HG03558 (cell line): ENCODE data around the gene MCC.

Source experiments
- ATAC-seq: cut with Tn5 transposase; IDR thresholded peaks from one replicate; pipeline ENCODE4 v1.9.1; 2021; ENCODE audit warnings: moderate number of reproducible peaks; ENCODE audit not compliant: unreplicated experiment; ENCODE audit errors: extremely low read depth

Gene MCC

DNA sequence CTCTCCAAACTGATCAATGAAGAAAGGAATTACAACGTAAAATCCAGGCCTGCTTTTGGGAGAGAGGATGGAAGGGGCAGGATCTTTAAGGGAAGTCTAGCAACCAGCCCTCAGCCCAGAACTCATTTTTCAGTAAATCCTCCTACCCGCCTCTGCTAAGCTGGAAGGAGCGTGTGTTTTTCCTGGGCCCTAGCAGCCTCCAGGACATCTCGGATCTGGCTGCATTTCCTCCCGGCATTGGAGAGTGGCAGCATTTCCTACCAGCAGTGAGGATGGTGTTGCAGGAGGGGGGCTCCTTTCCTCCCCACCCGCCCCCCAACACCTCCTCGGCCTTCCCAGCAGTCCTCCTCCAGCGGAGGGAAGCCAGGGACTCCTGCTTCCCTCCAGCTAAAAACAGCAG lies 457.1 kb downstream of the MCC start:
- ATAC-seq = no peak

DNA sequence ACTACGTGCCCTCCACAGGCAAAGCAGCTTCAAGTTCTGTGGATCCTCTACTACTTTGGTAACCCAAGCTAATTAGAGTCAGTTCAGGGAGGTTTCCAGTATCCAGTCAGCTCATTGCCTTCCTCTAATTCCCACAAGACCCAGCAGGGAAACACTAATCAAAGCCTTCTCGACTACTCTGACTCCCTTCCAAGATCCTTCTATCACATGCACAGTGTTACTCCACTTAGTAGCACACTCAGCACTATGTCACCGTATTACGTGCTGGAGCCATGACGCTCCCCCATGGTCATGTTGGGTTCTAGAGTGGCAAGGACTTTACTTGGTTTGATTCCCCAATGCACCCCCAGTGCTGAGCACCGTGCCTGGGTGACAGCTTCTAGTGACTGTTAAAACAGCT lies 458.6 kb downstream of the MCC start:
- ATAC-seq = no peak

DNA sequence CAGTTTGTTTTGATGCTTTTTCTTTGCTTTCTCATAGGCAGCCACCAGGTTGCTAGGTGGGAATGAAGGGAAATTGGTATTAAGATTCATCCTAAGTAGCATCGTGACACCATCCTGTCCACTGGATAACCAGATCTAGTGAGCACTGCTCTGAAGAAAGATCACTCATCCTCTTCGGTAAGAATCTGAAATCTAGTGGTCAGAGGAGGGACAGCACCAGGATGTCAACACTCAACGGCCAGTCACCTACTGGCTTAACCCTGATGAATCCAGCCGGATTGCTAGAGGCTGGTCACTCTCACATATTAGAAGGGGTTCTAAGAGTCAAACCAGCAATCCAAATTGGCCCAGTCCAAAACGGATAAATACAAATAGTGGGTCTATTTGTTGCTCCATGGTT lies 460.8 kb downstream of the MCC start:
- no peak for ATAC-seq

DNA sequence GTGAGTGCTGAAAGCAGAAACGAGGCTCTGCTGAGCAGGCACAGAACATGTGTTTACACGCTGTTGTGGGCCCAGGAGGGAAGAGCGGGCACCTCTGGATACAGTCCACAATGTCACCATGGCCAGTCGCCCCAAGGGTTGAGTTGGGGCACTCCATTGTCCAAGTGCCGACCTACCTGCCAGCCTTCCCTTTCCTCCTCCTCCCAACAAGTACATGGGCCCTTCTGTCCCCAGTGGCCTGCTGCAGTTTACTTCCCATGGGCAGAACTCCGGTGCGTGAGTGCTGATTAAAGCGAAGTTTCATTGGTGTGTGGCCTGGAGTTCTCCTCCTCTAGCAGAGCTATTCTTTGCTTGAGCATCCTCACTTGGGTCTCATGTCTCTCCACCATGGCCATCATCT lies 461.2 kb downstream of the MCC start:
- no peak for ATAC-seq

DNA sequence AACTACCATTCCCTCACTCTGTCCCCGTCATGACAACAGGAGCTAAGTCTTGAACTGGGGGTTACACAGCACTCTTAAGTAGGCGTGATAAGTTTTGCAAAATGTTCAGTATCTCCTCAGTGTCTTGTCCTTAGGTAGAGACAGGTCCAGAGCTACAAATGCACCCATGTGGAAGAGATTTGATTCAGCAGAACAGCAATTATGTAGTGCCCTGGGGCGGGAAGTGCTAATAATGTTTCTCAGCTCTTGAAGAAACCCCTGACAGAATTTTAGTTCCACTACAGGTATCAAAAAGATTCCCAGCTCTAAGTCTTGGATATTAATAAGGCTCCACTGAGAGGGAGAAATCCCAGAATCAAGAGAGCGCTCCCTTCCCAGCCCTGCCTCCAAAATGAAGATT lies 462.0 kb downstream of the MCC start:
- no peak for ATAC-seq

DNA sequence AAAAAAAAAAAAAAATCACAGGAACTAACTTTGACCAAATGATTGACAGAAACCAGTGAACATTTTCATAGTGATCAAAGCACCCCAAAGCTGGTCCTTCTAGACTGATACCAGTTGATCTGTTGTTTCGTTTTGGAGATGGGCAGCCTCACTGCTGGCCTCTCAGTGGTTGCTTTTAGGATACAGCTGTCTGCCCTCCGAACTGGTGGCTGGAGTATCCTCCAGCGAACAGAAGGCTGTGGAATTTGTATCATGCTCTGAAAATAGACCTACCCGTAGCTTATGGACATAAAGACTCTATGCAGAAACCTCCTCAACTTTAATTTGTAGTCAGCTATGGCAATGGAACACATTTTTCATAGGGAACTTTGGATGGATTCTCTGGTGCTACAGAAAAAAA lies 462.7 kb downstream of the MCC start:
- ATAC-seq = no peak

DNA sequence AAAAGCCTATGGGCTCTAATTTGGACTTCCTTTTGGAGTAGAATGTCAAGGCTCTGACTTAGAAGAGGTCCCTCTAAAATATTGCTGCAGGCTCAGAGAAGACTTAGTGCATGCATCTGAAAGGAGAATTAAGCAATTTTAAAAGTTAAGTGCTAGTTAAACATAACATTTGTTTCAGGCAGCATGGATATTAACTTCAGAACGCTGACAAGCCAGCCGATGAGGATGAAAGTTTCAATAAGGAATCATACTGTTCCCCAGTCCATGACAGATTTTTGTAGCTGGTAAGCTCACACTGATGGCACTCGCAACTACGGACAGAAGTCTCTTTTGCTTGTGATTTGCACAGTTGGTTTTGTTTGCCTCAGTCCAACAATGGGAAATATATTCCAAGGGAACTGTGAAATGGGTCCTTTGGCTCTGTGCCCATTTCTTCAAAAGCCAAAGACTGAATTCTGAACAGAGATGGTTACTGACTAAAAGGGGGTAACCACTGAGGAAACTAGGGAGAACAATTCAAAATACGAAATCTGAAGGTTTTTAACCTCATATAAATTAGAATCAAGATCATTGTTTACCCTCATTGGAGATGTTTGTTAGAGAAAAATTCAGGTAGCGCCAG lies 464.1 kb downstream of the MCC start:
- ATAC-seq = no peak

DNA sequence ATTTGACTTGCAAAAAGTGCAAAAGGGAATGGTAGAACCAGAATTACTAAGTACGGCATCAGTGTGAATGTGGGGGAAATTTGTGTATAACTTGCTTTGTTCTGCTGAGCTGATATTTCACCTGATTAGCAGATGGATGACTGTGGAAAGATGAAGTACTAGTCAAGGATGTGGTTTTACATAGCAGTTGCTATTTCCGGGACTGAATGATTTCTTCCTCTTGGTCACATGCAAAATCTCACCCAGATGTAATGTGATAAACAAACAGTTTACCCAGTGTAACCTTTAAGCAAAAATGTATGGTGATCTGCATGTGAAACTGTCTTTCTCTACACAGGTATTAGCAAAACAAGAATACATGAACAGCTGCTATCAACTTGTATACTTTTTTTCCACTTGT lies 465.6 kb downstream of the MCC start:
- ATAC-seq = peak; percentile 66

DNA sequence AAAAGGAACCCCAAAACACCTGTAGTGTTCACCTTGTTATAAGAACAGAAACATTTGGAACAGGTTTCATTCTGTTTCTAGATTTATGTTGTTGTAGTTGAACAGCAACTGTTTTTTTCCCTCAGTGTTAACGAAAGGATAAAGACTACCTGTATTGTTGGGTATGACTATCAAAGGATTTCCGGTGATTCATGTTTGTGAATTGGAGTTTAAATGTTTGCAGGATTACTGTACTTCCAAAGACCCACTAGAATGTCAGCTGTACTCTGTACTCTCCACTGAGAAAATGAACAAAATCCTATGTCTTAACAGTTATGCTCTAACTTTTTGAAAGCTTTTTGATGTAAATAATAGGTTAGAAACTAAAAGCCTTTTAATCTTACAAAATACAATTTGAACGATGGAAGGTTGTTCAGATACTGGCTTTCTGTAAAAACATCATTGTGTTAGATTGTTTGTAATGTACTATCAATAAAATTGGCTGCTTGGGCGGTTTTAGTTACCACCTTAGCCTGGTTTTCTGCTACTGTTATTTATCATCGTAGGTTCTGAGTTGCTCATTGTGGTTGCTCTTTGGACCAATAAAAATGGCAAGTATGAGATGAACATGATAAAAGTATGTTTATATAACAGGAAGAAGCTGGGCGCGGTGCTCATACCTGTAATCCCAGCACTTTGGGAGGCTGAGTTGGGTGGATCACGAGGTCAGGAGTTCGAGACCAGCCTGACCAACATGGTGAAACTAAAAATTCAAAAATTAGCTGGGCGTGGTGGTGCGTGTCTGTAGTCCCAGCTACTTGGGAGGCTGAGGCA lies 467.6 kb downstream of the MCC start:
- no peak for ATAC-seq

DNA sequence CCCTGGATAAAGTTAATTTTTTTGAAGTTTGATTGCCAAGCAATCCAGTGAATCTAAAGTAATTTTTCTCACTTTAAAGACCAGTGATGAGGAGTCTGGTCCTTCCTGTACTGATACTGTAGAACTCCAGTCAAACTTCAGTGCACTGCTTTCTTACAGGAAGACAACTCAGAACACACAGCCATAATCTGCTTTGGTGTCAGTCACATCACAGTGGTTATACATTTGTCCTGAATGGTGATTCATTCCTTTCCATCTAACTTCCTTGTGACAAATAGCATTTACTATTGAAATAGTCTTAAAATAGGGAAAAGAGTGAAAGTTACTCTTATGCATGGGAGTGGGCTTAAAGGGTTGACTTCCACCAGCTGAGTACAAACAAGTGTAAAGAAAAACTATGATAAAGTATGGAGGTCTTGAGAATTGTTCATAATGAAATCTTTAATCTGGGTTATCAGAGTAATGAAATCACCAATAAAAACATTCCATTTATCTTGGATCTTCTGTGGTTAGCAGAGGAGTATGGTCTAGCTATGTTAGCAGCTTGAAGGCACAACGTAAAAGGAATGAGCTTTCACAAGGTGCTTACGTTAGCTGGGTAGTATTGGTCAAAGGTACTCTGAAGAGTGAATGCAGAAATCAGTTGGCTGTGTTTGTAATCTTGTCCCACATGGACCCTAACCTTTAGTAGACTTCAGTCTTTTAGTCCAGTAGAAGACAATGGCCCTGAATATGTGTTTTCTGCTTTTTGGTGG lies 470.2 kb downstream of the MCC start:
- ATAC-seq = no peak

DNA sequence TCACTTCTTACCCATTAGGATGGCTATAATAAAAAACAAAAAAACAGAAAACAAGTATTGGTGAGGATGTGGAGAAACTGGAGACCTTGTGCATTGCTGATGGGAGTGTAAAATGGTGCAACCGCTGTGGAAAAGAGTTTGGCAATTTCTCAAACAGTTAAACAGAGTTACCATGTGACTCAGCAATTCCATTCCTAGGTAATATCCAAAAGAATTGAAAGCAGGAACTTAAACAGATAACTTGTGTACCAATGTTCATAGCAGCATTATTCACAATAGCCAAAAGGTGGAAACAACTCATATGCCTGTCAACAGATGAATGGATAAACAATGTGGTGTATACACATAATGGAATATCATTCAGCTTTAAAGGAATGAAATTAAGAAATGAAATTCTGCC lies 482.8 kb downstream of the MCC start:
- ATAC-seq = no peak

DNA sequence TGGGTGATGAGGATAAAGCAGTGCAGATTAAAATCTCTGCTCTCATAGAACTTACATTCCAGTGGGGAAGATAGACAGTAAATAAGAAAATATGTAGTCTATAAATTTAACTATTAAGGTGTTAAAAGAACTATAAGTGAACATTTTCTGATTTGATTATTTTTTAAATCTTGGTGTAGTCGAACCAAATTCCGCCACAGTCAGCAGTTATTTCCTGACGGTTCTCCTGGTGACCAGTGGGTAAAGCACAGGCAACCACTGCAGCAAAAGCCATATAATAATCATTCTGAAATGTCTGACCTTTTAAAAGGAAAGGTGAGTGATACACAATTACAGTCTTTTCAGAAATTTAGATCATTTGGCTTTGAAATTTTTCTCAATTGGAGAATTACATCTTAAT lies 484.5 kb downstream of the MCC start:
- ATAC-seq = no peak

DNA sequence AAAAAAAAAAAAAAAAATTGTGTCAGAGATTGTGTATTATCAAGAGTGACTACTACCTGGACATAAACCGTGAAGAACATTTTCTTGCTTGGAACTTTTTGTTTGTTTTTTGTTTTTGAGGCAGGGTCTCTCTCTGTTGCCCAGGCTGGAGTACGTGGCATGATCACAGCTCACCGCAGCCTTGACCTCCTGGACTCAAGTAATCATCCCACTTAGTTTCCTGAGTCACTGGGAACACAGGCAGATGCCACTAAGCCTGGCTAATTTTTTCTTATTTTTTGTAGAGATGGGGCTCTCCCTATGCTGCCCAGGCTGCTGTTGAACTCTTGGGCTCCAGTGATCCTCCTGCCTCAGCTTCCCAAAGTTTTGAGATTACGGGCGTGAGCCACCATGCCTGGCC lies 485.8 kb downstream of the MCC start:
- no peak for ATAC-seq

DNA sequence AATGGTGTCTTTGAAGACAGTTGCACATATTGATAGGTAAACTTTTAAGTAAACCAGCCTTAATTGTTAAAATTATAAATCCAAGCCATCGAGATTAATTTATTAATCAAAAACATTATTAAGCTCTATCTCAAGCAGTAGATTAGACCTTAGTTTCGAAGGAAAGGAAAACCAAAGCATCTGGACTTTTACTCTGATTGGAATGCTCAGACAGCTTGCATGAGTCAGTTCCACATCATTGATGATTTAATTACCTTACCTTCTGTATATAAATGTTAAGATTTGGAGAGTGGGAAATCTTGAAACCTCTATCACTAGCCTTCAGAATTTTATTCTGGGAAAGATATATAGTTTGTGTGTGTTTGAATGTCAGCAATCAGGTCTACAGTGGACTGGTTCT lies 487.8 kb downstream of the MCC start:
- no peak for ATAC-seq

DNA sequence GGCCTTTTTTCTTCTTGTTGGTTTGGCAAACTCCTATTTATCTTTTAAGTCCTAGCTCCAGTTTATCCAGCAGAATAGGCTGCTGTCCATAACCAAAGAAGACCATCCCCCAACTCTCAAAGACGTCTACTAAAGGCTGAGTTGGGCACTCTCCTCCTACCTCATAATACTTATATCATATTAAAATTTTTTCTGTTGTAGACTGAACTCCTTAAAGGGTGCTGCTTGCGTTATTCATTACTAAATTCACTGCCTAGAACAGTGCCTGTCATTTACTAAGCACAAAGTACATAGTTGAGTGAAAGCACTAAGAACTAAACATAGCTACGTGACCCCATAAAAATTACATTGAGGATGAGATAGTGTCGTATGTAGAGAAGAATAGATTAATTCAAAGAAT lies 490.0 kb downstream of the MCC start:
- no peak for ATAC-seq

DNA sequence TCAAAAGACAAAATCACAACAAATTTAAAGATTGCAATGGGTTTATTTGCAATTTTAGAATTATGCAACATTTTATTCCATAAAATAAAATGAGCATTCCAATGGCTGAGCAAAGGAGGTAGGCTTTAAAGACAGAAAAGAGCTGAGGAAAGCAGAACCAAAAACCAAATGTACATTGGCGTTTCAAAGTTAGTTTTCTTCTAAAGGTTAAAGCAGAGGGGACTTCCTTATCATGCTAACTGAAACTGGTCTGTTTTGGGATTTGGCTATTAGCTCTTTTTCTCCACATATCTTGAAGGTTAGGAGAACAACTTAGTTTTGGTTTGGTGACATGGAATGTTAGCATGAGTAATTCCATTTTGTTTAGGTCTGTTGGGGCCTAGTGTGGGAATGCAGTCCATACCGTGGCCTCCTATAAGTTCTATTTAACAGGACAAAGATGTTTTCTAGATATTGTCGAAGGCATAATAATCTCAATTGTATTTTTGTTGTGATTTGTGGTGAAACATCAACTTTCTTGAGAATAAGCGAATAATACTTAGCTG lies 491.4 kb downstream of the MCC start:
- no peak for ATAC-seq

DNA sequence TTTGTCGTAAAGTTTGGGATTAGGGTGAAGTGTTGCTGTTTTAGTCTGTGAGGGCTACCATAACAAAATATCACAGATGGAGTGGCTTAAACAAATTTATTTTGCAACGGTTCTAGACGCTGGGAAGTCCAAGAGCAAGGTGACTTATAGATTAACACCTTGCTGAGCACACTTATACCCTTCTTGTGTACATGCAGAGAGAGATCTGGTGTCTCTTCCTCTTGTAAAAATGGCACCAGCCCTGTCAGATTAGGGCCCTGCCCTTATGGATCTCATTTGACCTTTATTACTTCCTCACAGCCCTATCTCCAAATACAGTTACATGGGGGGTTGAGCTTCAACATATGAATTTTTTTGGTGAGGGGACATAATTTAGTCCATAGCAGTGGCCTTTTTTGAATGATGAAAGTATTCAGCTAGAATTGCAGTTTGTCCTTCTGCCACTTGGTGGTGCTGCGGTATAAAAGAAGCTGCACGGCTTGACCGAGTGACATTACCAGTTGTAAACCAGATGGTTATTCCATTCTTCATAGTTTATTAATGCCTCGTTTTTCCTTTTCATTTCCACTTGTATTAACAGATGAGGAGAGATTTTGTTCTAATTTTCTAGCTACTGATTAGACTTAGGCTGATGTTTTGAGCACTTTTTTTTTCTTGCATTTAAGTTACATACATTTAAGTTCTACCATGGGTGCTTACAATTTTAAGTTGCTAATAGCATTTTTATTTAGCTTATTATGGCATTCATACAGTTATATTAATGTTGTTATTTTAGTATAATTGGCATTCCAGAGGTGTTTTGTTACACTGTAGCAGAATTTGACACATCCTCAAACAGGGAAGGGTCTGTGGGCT lies 492.3 kb downstream of the MCC start:
- ATAC-seq = no peak

DNA sequence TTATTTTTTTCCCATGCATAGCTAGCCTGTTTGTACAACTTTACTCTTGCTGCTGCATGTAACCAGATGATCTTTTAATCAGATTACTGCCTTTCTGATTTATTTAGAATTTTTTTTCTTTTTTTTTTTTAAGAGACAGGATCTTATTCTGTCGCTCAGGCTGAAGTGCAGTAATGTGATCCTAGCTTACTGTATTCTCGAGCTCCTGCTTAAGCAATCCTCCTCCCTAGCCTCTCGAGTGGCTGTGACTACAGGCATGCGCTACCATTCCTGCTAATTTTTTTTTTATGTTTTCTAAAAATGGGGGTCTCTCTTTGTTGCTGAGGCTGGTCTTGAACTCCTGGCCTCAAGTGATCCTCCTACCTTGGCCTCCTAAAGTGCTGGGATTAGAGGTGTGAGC lies 502.0 kb downstream of the MCC start:
- no peak for ATAC-seq

DNA sequence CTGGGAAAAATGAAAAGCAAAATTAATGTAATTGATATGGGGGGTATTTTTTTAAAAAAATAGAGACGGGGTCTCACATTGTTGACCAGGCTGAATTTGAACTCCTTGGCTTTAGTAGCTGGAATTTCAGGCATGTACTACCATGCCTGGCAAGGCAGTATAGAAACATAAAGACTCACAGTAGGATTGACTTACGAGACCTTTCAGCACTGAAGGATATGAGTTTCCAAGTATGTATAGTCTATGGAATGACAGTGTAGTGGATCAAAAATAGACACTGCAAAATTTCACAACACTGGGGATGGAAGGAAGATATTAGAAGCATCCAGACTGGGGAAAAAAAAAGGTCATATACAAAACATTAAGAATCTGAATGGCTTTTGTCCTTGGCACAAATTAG lies 504.9 kb downstream of the MCC start:
- ATAC-seq = no peak

DNA sequence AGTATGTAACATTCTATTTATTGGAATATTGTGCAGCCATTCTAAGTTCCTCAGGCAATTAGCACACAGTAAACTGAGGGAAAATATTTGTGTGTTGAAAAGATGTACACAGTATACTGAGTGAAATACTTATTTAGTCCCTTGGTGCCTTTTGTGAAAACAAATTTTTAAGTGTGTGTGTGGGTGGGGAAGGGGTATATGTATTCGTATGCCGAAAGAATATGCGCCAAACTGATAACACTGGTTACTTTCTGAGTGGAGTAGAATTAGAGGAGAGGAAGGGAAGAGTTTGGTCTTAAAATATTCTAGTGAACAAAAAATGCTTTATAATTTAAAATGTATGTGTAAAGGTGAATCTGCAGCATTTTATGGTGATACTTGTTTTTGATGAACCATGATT lies 508.5 kb downstream of the MCC start:
- no peak for ATAC-seq
